ENCODE data around the gene RASSF5.

The RASSF5 gene

GRCh38 chr1:206541236-206541833, 34.0 kb downstream of the RASSF5 start:
- TF ChIP-seq REST (IDR thresholded peaks at IDR 0.05; ENCODE audit: insufficient read depth in 1 of 2, low read depth in 2 of 2, low read length in 2 of 2) (no peak), FOXP2 (optimal IDR thresholded peaks at IDR 0.05; ENCODE audit: borderline replicate concordance, extremely low read depth, extremely low read length, insufficient read depth) (no peak), SIN3A (IDR thresholded peaks at IDR 0.05; ENCODE audit: borderline replicate concordance, insufficient read depth, low read length) (no peak), TAF1 (IDR thresholded peaks at IDR 0.05; ENCODE audit: borderline replicate concordance, insufficient read depth, low read length) (no peak), POLR2AphosphoS5 (IDR thresholded peaks at IDR 0.05; ENCODE audit: low read depth, low read length) (no peak)

GRCh38 chr1:206544562-206545257, 37.4 kb downstream of the RASSF5 start:
- TF ChIP-seq FOXP2 (optimal IDR thresholded peaks at IDR 0.05; ENCODE audit: borderline replicate concordance, extremely low read depth, extremely low read length, insufficient read depth): no peak

- no peak for TF ChIP-seq TAF1 (IDR thresholded peaks at IDR 0.05; ENCODE audit: borderline replicate concordance, insufficient read depth, low read length)
- TF ChIP-seq POLR2AphosphoS5 (IDR thresholded peaks at IDR 0.05; ENCODE audit: low read depth, low read length): no peak
- no peak for TF ChIP-seq REST (IDR thresholded peaks at IDR 0.05; ENCODE audit: insufficient read depth in 1 of 2, low read depth in 2 of 2, low read length in 2 of 2)
- TF ChIP-seq FOXP2 (optimal IDR thresholded peaks at IDR 0.05; ENCODE audit: borderline replicate concordance, extremely low read depth, extremely low read length, insufficient read depth): no peak
- TF ChIP-seq SIN3A (IDR thresholded peaks at IDR 0.05; ENCODE audit: borderline replicate concordance, insufficient read depth, low read length): no peak
Measured at GRCh38 chr1:206545351-206545750, 38.0 kb downstream of the RASSF5 start.

GRCh38 chr1:206547104-206547503, 39.8 kb downstream of the RASSF5 start:
- TF ChIP-seq TAF1 (IDR thresholded peaks at IDR 0.05; ENCODE audit: borderline replicate concordance, insufficient read depth, low read length) (no peak), FOXP2 (optimal IDR thresholded peaks at IDR 0.05; ENCODE audit: borderline replicate concordance, extremely low read depth, extremely low read length, insufficient read depth) (no peak), POLR2AphosphoS5 (IDR thresholded peaks at IDR 0.05; ENCODE audit: low read depth, low read length) (no peak), SIN3A (IDR thresholded peaks at IDR 0.05; ENCODE audit: borderline replicate concordance, insufficient read depth, low read length) (no peak), REST (IDR thresholded peaks at IDR 0.05; ENCODE audit: insufficient read depth in 1 of 2, low read depth in 2 of 2, low read length in 2 of 2) (no peak)

- TF ChIP-seq REST (IDR thresholded peaks at IDR 0.05; ENCODE audit: insufficient read depth in 1 of 2, low read depth in 2 of 2, low read length in 2 of 2) (no peak), POLR2AphosphoS5 (IDR thresholded peaks at IDR 0.05; ENCODE audit: low read depth, low read length) (no peak), SIN3A (IDR thresholded peaks at IDR 0.05; ENCODE audit: borderline replicate concordance, insufficient read depth, low read length) (no peak), FOXP2 (optimal IDR thresholded peaks at IDR 0.05; ENCODE audit: borderline replicate concordance, extremely low read depth, extremely low read length, insufficient read depth) (no peak), TAF1 (IDR thresholded peaks at IDR 0.05; ENCODE audit: borderline replicate concordance, insufficient read depth, low read length) (no peak)
Measured at GRCh38 chr1:206550446-206550845, 43.1 kb downstream of the RASSF5 start.

Data from PFSK-1 (cell line).